Smooth muscle cell (in vitro differentiated cells): ENCODE measurements around the gene STXBP5. TPM values are rescaled to one million over a fixed set of nuclear protein-coding genes. Genes with fewer than 3 reads are reported as not detected.

Experiments
- DNase-seq: peaks from one replicate; lab custom pipeline; 2025; ENCODE audit not compliant: unreplicated experiment; lab: John Stamatoyannopoulos, UW
- H2AFZ ChIP-seq: fragments of 200-600 bp; sonication (generic); 2 replicates; pipeline ENCODE4 v1.6.0; 2016; ENCODE audit warnings: antibody characterized with exemption, low read depth, mild to moderate bottlenecking
- H3F3A ChIP-seq: fragments of 200-600 bp; sonication (generic); 2 replicates; pipeline ENCODE4 v1.6.0; 2017; ENCODE audit warnings: antibody characterized with exemption, low read depth
- H3K27ac ChIP-seq: fragments of 200-600 bp; sonication (generic); 2 replicates; pipeline ENCODE4 v1.5.1; 2016; ENCODE audit warnings: low read depth, mild to moderate bottlenecking
- H3K27me3 ChIP-seq: fragments of 200-600 bp; sonication (generic); 2 replicates; pipeline ENCODE4 v1.6.1; 2016; ENCODE audit warnings: low read depth, mild to moderate bottlenecking
- H3K36me3 ChIP-seq: fragments of 200-600 bp; sonication (generic); 2 replicates; pipeline ENCODE4 v1.5.1; 2016; ENCODE audit warnings: low read depth
- H3K4me1 ChIP-seq: fragments of 200-600 bp; sonication (generic); 2 replicates; pipeline ENCODE4 v1.5.1; 2016; ENCODE audit warnings: low read depth
- H3K4me2 ChIP-seq: fragments of 200-600 bp; sonication (generic); 2 replicates; pipeline ENCODE4 v1.6.0; 2016; ENCODE audit warnings: mild to moderate bottlenecking
- H3K4me3 ChIP-seq: fragments of 200-600 bp; sonication (generic); 2 replicates; pipeline ENCODE4 v1.5.1; 2016; ENCODE audit warnings: mild to moderate bottlenecking
- H3K79me2 ChIP-seq: fragments of 200-600 bp; sonication (generic); 2 replicates; pipeline ENCODE4 v1.6.0; 2016; ENCODE audit warnings: low read depth, mild to moderate bottlenecking
- H3K9ac ChIP-seq: fragments of 200-600 bp; sonication (generic); 2 replicates; pipeline ENCODE4 v1.6.0; 2016; ENCODE audit warnings: low read depth
- H3K9me3 ChIP-seq: fragments of 200-600 bp; sonication (generic); replicated peaks from 2 replicates; pipeline ENCODE4 v1.5.1; 2016; ENCODE audit warnings: low read depth
- H4K20me1 ChIP-seq: fragments of 200-600 bp; sonication (generic); 2 replicates; pipeline ENCODE4 v1.6.0; 2016; ENCODE audit warnings: low read depth
- WGBS: methylation state at CpG from one replicate; pipeline ENCODE4 v1.1.7; 2016; ENCODE audit warnings: low lambda C conversion rate; 5-methylcytosine and 5-hydroxymethylcytosine counted together
- polyA plus RNA-seq: library from polyadenylated mRNA; unstranded; fragments of >200 nt; fragmentation: Nextera tagmentation; extraction: Ambion mirVana; gene quantifications from 2 replicates; pipeline ENCODE4 v1.2.1, GENCODE V29; 2016
- total RNA-seq: library from RNA; depleted of rRNA; stranded (reverse); fragments of >200 nt; gene quantifications from 2 replicates; pipeline ENCODE4 v1.2.3, GENCODE V29; 2014
- TF ChIP-seq, protein P1 (sequence below): fragments of 200-600 bp; sonication (generic); IDR thresholded peaks from 2 replicates; pipeline ENCODE4 v1.5.1; 2017; ENCODE audit warnings: borderline replicate concordance, mild to moderate bottlenecking, antibody characterized with exemption; ENCODE audit not compliant: insufficient read depth, poor library complexity, severe bottlenecking

Gene STXBP5
- total and polyA plus RNA-seq, 2 experiments from 2014 or later, result 8.8 to 25.2 TPM

DNA sequence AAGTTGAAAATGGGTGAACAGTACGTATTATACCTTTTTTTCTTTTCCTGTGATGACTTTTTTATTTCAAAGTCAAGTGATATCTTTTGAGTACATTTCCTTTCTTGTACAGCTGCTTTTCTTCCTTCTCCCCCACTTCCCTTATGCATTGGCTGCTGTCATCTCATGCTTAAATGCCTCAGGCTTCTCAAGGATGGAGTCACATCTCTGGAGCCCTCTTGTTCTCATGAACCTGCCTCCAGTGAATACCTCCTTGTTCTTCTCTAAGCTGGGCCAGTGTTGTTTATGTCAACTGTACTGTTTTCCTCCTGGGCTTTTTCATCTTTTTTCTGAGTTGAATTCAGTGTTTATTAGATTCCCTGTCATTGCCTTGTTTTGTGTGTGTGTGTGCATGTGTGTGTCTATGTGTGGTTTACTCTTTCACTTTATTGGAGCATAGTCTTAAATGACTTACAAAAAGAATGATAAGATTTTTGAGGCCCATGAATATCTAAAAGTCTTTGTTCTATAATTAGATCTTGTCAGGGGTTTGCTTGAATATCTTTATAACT, 23.6 kb downstream of the STXBP5 start:
- Histone ChIP-seq H3F3A (no peaks in the 10 kb centered on the region), H3K4me1 (no peaks in the 10 kb centered on the region), H3K27me3 (no peaks in the 10 kb centered on the region), H3K4me3 (no peak overlapping the region), H3K9ac (no peak overlapping the region), H3K79me2 (peaks cover 76% of the 10 kb centered on the region), H4K20me1 (peaks cover 4% of the 10 kb centered on the region), H3K9me3 (no peaks in the 10 kb centered on the region), H3K4me2 (no peak overlapping the region), H2AFZ (no peak overlapping the region), H3K27ac (no peak overlapping the region), H3K36me3 (no peaks in the 10 kb centered on the region)
- no peak for DNase-seq
- TF ChIP-seq, protein P1, sequence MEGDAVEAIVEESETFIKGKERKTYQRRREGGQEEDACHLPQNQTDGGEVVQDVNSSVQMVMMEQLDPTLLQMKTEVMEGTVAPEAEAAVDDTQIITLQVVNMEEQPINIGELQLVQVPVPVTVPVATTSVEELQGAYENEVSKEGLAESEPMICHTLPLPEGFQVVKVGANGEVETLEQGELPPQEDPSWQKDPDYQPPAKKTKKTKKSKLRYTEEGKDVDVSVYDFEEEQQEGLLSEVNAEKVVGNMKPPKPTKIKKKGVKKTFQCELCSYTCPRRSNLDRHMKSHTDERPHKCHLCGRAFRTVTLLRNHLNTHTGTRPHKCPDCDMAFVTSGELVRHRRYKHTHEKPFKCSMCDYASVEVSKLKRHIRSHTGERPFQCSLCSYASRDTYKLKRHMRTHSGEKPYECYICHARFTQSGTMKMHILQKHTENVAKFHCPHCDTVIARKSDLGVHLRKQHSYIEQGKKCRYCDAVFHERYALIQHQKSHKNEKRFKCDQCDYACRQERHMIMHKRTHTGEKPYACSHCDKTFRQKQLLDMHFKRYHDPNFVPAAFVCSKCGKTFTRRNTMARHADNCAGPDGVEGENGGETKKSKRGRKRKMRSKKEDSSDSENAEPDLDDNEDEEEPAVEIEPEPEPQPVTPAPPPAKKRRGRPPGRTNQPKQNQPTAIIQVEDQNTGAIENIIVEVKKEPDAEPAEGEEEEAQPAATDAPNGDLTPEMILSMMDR, result no peak
- WGBS, result 90% methylated on average over 1 of the region's 1 CpG

DNA sequence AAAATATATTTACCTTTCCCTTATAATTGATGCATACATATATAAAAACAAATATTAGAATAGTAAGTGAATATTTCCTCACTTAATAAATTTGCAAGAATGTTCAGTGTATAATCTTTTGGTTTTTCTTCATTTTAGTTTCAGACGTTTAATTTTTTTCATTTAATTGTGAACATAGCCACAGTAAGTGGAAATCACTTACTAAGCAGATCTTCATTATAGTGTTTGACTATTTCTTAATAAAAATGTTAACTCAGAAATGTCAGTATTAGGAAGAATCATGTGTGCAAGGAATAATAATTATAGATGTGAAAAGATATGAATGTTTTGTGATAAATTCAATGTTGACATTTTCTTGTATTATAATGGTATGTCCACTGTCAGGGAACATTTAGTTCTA, 27.4 kb downstream of the STXBP5 start:
- H3K4me1 ChIP-seq, result no peaks in the 10 kb centered on the region
- H3F3A ChIP-seq, result no peaks in the 10 kb centered on the region
- H3K4me2 ChIP-seq, result no peak overlapping the region
- H3K27me3 ChIP-seq, result no peaks in the 10 kb centered on the region
- no peak overlapping the region for H3K9ac ChIP-seq
- WGBS, result 98% methylated on average over 1 of the region's 1 CpG
- no peaks in the 10 kb centered on the region for H4K20me1 ChIP-seq
- H3K9me3 ChIP-seq, result no peaks in the 10 kb centered on the region
- no peak overlapping the region for H2AFZ ChIP-seq
- no peak overlapping the region for H3K27ac ChIP-seq
- TF ChIP-seq, protein P1, result no peak
- H3K36me3 ChIP-seq, result peaks cover 3% of the 10 kb centered on the region
- H3K4me3 ChIP-seq, result no peak overlapping the region
- H3K79me2 ChIP-seq, result peaks cover 46% of the 10 kb centered on the region
- no peak for DNase-seq

DNA sequence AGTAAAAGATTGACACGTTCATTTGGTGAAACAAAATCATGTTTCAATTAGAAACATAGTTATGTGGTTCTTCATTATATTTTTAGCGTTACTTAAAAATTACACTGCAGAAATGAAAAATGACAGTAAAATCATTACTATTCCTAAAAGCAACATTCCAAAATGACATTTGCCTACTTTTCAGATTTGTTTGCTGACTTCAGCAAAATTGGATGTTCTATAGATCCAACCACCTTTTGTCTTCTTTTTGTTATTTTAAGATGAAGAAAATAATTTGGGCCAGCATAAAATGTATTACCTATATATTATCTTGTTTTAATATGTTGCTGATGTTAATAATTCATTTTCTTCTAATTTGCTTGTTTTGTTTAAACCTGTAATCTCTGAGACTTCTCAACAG, 30.5 kb downstream of the STXBP5 start:
- 100% methylated on average over 2 of the region's 2 CpGs for WGBS
- Histone ChIP-seq H2AFZ (no peak overlapping the region), H3K36me3 (peaks cover 8% of the 10 kb centered on the region), H3K4me3 (no peak overlapping the region), H3F3A (no peaks in the 10 kb centered on the region), H3K9ac (no peak overlapping the region), H4K20me1 (no peaks in the 10 kb centered on the region), H3K4me1 (no peaks in the 10 kb centered on the region), H3K9me3 (no peaks in the 10 kb centered on the region), H3K27ac (no peak overlapping the region), H3K4me2 (no peak overlapping the region), H3K27me3 (no peaks in the 10 kb centered on the region), H3K79me2 (peaks cover 34% of the 10 kb centered on the region)
- TF ChIP-seq, protein P1, result no peak
- no peak for DNase-seq

DNA sequence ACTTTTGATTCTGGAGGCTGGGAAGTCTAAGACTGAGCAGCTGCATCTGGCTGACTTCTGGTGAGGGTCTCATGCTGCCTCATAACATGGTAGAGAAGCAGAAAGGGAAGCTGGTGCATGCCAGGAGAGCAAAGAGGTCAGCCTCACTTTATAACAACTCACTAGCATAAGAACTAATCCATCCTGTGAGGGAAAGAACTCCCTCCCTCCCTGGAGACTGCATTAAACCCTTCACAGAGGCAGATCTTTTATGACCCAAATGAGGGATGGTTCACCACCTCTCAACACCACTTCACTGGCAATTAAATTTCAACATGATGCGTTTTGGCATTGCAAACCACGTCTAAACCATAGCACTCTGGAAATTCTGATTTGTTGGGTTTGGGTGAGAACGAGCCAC, 33.9 kb downstream of the STXBP5 start:
- Histone ChIP-seq H3K27me3 (no peaks in the 10 kb centered on the region), H3K79me2 (peaks cover 16% of the 10 kb centered on the region), H2AFZ (no peak overlapping the region), H4K20me1 (no peaks in the 10 kb centered on the region), H3K36me3 (peaks cover 17% of the 10 kb centered on the region), H3K9me3 (no peaks in the 10 kb centered on the region), H3K4me1 (no peaks in the 10 kb centered on the region), H3K9ac (no peak overlapping the region), H3F3A (no peaks in the 10 kb centered on the region), H3K4me3 (no peak overlapping the region), H3K27ac (no peak overlapping the region), H3K4me2 (no peak overlapping the region)
- WGBS, result 94% methylated on average over 3 of the region's 3 CpGs
- no peak for DNase-seq
- TF ChIP-seq, protein P1, result no peak
